SK-N-SH (cell line): ENCODE results near the gene TRAF3IP1. TPM values are rescaled to one million over a fixed set of nuclear protein-coding genes. Genes with fewer than 3 reads are reported as not detected.
"Not testable (repeated sequence)": the region's sequence is repeated elsewhere in the genome, so short reads cannot be mapped to it uniquely, and the experiment has no call there.

Experiments
- CTCF ChIA-PET: fragments of 300-600, 350-600 bp; formaldehyde crosslinking; extraction: SDS; loops from one replicate; lab custom pipeline; 2021; lab: Yijun Ruan, JAX
- POLR2A ChIA-PET: fragments of 350-600 bp; sonication (Branson Sonifier 250); formaldehyde crosslinking; extraction: SDS; loops from one replicate; lab custom pipeline; 2020; ENCODE audit warnings: antibody characterized with exemption, inconsistent platforms; lab: Yijun Ruan, JAX
- DNase-seq: peaks from one replicate; pipeline ENCODE4 v3.0.0; 2012
- H2AFZ ChIP-seq: fragments of 200-600 bp; sonication (generic); 2 replicates; pipeline ENCODE4 v1.8.1; 2016; ENCODE audit warnings: antibody characterized with exemption, mild to moderate bottlenecking, low read depth
- H3F3A ChIP-seq: fragments of 200-600 bp; sonication (generic); replicated peaks from 2 replicates; pipeline ENCODE3; 2016; ENCODE audit warnings: antibody characterized with exemption, mild to moderate bottlenecking; ENCODE audit not compliant: insufficient read depth
- H3K27ac ChIP-seq, 2 experiments: fragments of 200-500 bp in 1 of 2; fragments of 200-600 bp in 1 of 2; sonication (Bioruptor generic) in 1 of 2; sonication (generic), shearing (Covaris generic) in 1 of 2; 2 replicates each; pipeline versions ENCODE4 v1.5.1 to v1.6.1; 2014 to 2016; ENCODE audit warnings: low read depth in 2 of 2, inconsistent platforms in 1 of 2, low read length in 1 of 2, mild to moderate bottlenecking in 1 of 2, mixed read lengths in 1 of 2
- H3K27me3 ChIP-seq: fragments of 200-600 bp; sonication (generic), shearing (Covaris generic); 2 replicates; pipeline ENCODE4 v1.6.1; 2016; ENCODE audit warnings: mixed run types; ENCODE audit not compliant: insufficient read depth
- H3K36me3 ChIP-seq, 2 experiments: fragments of 200-500 bp in 1 of 2; fragments of 200-600 bp in 1 of 2; sonication (Bioruptor generic) in 1 of 2; sonication (generic) in 1 of 2; replicated peaks in 1 of 2; 2 replicates each; pipeline versions ENCODE3 to v1.5.1; 2014 to 2016; ENCODE audit warnings: low read length in 1 of 2, mild to moderate bottlenecking in 1 of 2; ENCODE audit not compliant: insufficient read depth in 2 of 2, control insufficient read depth in 1 of 2
- H3K4me1 ChIP-seq, 2 experiments: fragments of 200-500 bp in 1 of 2; fragments of 200-600 bp in 1 of 2; sonication (Bioruptor generic) in 1 of 2; sonication (generic), shearing (Covaris generic) in 1 of 2; 2 replicates each; pipeline versions ENCODE4 v1.5.1 to v1.6.1; 2014 to 2016; ENCODE audit warnings: low read depth in 1 of 2, low read length in 1 of 2, mixed run types in 1 of 2; ENCODE audit not compliant: insufficient read depth in 2 of 2, control insufficient read depth in 1 of 2
- H3K4me2 ChIP-seq: fragments of 200-600 bp; sonication (generic), shearing (Covaris generic); 2 replicates; pipeline ENCODE4 v1.6.1; 2017; ENCODE audit warnings: mixed run types
- H3K4me3 ChIP-seq, 2 experiments: fragments of 200-500 bp in 1 of 2; fragments of 200-600 bp in 1 of 2; sonication (Bioruptor generic) in 1 of 2; sonication (generic), shearing (Covaris generic) in 1 of 2; 2 replicates each; pipeline versions ENCODE4 v1.5.1 to v1.8.1; 2014 to 2016; ENCODE audit warnings: low read depth in 2 of 2, inconsistent platforms in 1 of 2, low read length in 1 of 2, mild to moderate bottlenecking in 1 of 2, mixed read lengths in 1 of 2, moderate library complexity in 1 of 2
- H3K79me2 ChIP-seq: fragments of 200-600 bp; sonication (generic); 2 replicates; pipeline ENCODE4 v1.8.1; 2017; ENCODE audit warnings: mild to moderate bottlenecking; ENCODE audit not compliant: insufficient read depth
- H3K9ac ChIP-seq: fragments of 200-600 bp; sonication (generic); 2 replicates; pipeline ENCODE4 v1.6.1; 2017; ENCODE audit warnings: mixed run types
- H3K9me2 ChIP-seq: fragments of 200-600 bp; sonication (generic); 2 replicates; pipeline ENCODE4 v1.6.1; 2017; ENCODE audit warnings: mixed run types
- H3K9me3 ChIP-seq: fragments of 200-600 bp; sonication (generic); 2 replicates; pipeline ENCODE4 v1.6.1; 2017; ENCODE audit warnings: mixed run types, mild to moderate bottlenecking, moderate library complexity
- H4K20me1 ChIP-seq: fragments of 200-600 bp; sonication (generic); 2 replicates; pipeline ENCODE4 v1.6.1; 2017; ENCODE audit warnings: mild to moderate bottlenecking, mixed run types; ENCODE audit not compliant: insufficient read depth
- FOXM1 ChIP-seq: IDR thresholded peaks from 2 replicates; pipeline ENCODE4 v1.4.0; 2012; ENCODE audit warnings: low read depth, mild to moderate bottlenecking
- GABPA ChIP-seq: IDR thresholded peaks from 2 replicates; pipeline ENCODE4 v1.4.0; 2012; ENCODE audit warnings: low read depth, mild to moderate bottlenecking
- GATA2 ChIP-seq: sonication (generic); formaldehyde crosslinking; IDR thresholded peaks from 2 replicates; pipeline ENCODE4 v1.5.0; 2020; ENCODE audit warnings: mild to moderate bottlenecking, missing genetic modification reagents
- MAX ChIP-seq: IDR thresholded peaks from 2 replicates; pipeline ENCODE4 v1.4.0; 2012; ENCODE audit warnings: low read depth
- RCOR1 ChIP-seq: fragments of 150-350 bp; IDR thresholded peaks from 2 replicates; pipeline ENCODE4 v1.6.1; 2017; ENCODE audit warnings: antibody characterized with exemption, low read length
- TAF1 ChIP-seq: IDR thresholded peaks from 2 replicates; pipeline ENCODE4 v1.6.1; 2012; ENCODE audit warnings: low read depth, mild to moderate bottlenecking, low read length, moderate library complexity, borderline replicate concordance
- TCF12 ChIP-seq: IDR thresholded peaks from 2 replicates; pipeline ENCODE4 v1.4.0; 2012
- USF1 ChIP-seq: IDR thresholded peaks from 2 replicates; pipeline ENCODE4 v1.4.0; 2012; ENCODE audit warnings: low read depth, borderline replicate concordance
- USF2 ChIP-seq: fragments of 150-350 bp; IDR thresholded peaks from 2 replicates; pipeline ENCODE4 v1.6.1; 2017; ENCODE audit warnings: antibody characterized with exemption, low read length, low read depth, borderline replicate concordance
- YY1 ChIP-seq: IDR thresholded peaks from 2 replicates; pipeline ENCODE4 v1.4.0; 2012; ENCODE audit warnings: low read depth, mild to moderate bottlenecking
- WGBS: methylation state at CpG from one replicate; pipeline ENCODE4 v1.1.6; 2017; ENCODE audit warnings: low lambda C conversion rate; 5-methylcytosine and 5-hydroxymethylcytosine counted together
- polyA plus RNA-seq, 3 experiments: library from polyadenylated mRNA; depleted of rRNA; stranded (reverse); fragments of >200 nt; gene quantifications; 2 replicates each; pipeline ENCODE4 v1.2.3, GENCODE V29; 2012

Gene TRAF3IP1
- polyA plus RNA-seq, 1 of the 3 experiments (the other 2 are of a cell fraction): 15.0 TPM

GRCh38 chr2:238331916-238332315, 11.6 kb downstream of the TRAF3IP1 start:
- CTCF ChIA-PET: interaction anchor here (1.0 to 2.0 kb wide), 4 partner anchors 19 to 191 kb away, joined by 3 to 12 read pairs (median 4); partner anchors contain the start of gene PER2
- POLR2A ChIA-PET: no interaction called here

GRCh38 chr2:238334885-238335284, 14.6 kb downstream of the TRAF3IP1 start:
- peaks cover 0 to 10% of the 10 kb centered on the region in 2 experiments; a peak in 1 of 4 replicates for H3K4me1 ChIP-seq
- ChIA-PET CTCF (no interaction called here), POLR2A (no interaction called here)
- no peak overlapping the region for H2AFZ ChIP-seq
- H3F3A ChIP-seq: peaks cover 4% of the 10 kb centered on the region
- peaks cover 19 to 54% of the 10 kb centered on the region in 2 experiments for H3K36me3 ChIP-seq
- peaks cover 6% of the 10 kb centered on the region; the same call in 1 of the 2 replicates for H3K79me2 ChIP-seq
- no peak overlapping the region for H3K27ac ChIP-seq
- 92% methylated on average over 6 of the region's 6 CpGs for WGBS
- H3K4me2 ChIP-seq: no peak overlapping the region
- no peak overlapping the region for H3K4me3 ChIP-seq
- no peaks in the 10 kb centered on the region for H3K27me3 ChIP-seq
- TF ChIP-seq TCF12: no peak
- TF ChIP-seq GABPA: no peak
- no peak for TF ChIP-seq TAF1
- TF ChIP-seq USF2: no peak
- no peak for TF ChIP-seq FOXM1
- no peak for TF ChIP-seq MAX
- no peak for TF ChIP-seq USF1
- H3K9me3 ChIP-seq: no peaks in the 10 kb centered on the region
- no peak for DNase-seq
- no peaks in the 10 kb centered on the region for H4K20me1 ChIP-seq
- no peaks in the 10 kb centered on the region for H3K9me2 ChIP-seq
- no peak overlapping the region for H3K9ac ChIP-seq

More at GRCh38 chr2:238331916-238332315, 11.6 kb downstream of the TRAF3IP1 start:
- peaks cover 10% of the 10 kb centered on the region for H3K79me2 ChIP-seq
- H3K36me3 ChIP-seq: peaks cover 32 to 69% of the 10 kb centered on the region in 2 experiments
- H3K9ac ChIP-seq: no peak overlapping the region
- TF ChIP-seq USF2 (no peak), YY1 (no peak), RCOR1 (0 out of 2 replicates have a peak, but pooled peaks have one; percentile 20), GATA2 (peak; percentile 72)
- no peak overlapping the region for H3K27ac ChIP-seq
- 68% methylated on average over 5 of the region's 5 CpGs for WGBS
- H4K20me1 ChIP-seq: 0 out of 2 replicates have a peak, but pooled peaks cover 1% of the 10 kb centered on the region
- no peak overlapping the region for H3K4me2 ChIP-seq
- no peak overlapping the region for H3K4me3 ChIP-seq
- H2AFZ ChIP-seq: no peak overlapping the region
- peaks cover 0 to 10% of the 10 kb centered on the region in 2 experiments; a peak in 1 of 4 replicates for H3K4me1 ChIP-seq
- no peaks in the 10 kb centered on the region for H3K9me3 ChIP-seq
- no peaks in the 10 kb centered on the region for H3K27me3 ChIP-seq
- peaks cover 3% of the 10 kb centered on the region for H3F3A ChIP-seq
- no peaks in the 10 kb centered on the region for H3K9me2 ChIP-seq
- peak; percentile 59 for DNase-seq

GRCh38 chr2:238335591-238335990, 15.3 kb downstream of the TRAF3IP1 start:
- CTCF ChIA-PET, POLR2A ChIA-PET: not testable (repeated sequence)

More at GRCh38 chr2:238335591-238335990, 15.3 kb downstream of the TRAF3IP1 start:
- H3F3A ChIP-seq, H3K9ac ChIP-seq, H3K27ac ChIP-seq, DNase-seq, H3K4me3 ChIP-seq, H3K9me3 ChIP-seq, H3K4me2 ChIP-seq, H3K27me3 ChIP-seq, H4K20me1 ChIP-seq, H2AFZ ChIP-seq, H3K79me2 ChIP-seq, H3K9me2 ChIP-seq: not testable (repeated sequence)
- peaks cover 16 to 47% of the 10 kb centered on the region in 2 experiments for H3K36me3 ChIP-seq
- WGBS: 95% methylated on average over 8 of the region's 8 CpGs
- peaks cover 0 to 10% of the 10 kb centered on the region in 2 experiments; a peak in 1 of 4 replicates for H3K4me1 ChIP-seq
